Gastrocnemius medialis (tissue), 4 donors: Measurements from ENCODE around the gene SNCG. TPM values are rescaled to one million over a fixed set of nuclear protein-coding genes. Genes with fewer than 3 reads are reported as not detected.
"Not testable (repeated sequence)": the region's sequence is repeated elsewhere in the genome, so short reads cannot be mapped to it uniquely, and the experiment has no call there.

Experiments
- ATAC-seq, 2 donors: fragments of 150-250 bp; one replicate each; pipeline ENCODE4 v1.9.1; 2016
- DNase-seq, 2 donors: peaks; one replicate each; pipeline ENCODE4 v3.0.0-alpha.2; 2019
- H3K27ac ChIP-seq, 4 donors: fragments of 200-600 bp; sonication (generic); 1 replicate in 1 of 4; 2 replicates in 3 of 4; pipeline ENCODE4 v1.5.1; 2016 to 2018; ENCODE audit warnings: mild to moderate bottlenecking in 2 of 4, moderate library complexity in 1 of 4
- H3K27me3 ChIP-seq, 3 donors: fragments of 200-600 bp; sonication (generic) in 2 of 3; 1 replicate in 1 of 3; 2 replicates in 2 of 3; pipeline versions ENCODE4 v1.5.1 to v1.6.0; 2016 to 2019; ENCODE audit warnings: mild to moderate bottlenecking in 1 of 3, moderate library complexity in 1 of 3
- H3K36me3 ChIP-seq, 2 donors: fragments of 200-600 bp; sonication (generic) in 1 of 2; one replicate each; pipeline ENCODE4 v1.5.1; 2017 to 2018
- H3K4me1 ChIP-seq, 2 donors: fragments of 200-600 bp; sonication (generic) in 1 of 2; one replicate each; pipeline ENCODE4 v1.5.1; 2016 to 2017; ENCODE audit warnings: mild to moderate bottlenecking in 2 of 2
- H3K4me3 ChIP-seq, 4 donors: fragments of 200-600 bp; sonication (generic) in 3 of 4; 1 replicate in 1 of 4; 2 replicates in 3 of 4; pipeline ENCODE4 v1.5.1; 2016 to 2019; ENCODE audit warnings: mild to moderate bottlenecking in 2 of 4
- H3K9me3 ChIP-seq, 3 donors: fragments of 200-600 bp; sonication (generic) in 2 of 3; 1 replicate in 1 of 3; 2 replicates in 2 of 3; pipeline ENCODE4 v1.5.1; 2016 to 2019
- CTCF ChIP-seq, 5 experiments: fragments of 450-650 bp in 3 of 5; fragments of 200-600 bp in 2 of 5; sonication (generic) in 2 of 5; IDR thresholded peaks in 4 of 5; conservative IDR thresholded peaks in 1 of 5; 1 replicate in 4 of 5; 2 replicates in 1 of 5; pipeline ENCODE4 v1.5.1; 2016 to 2019; ENCODE audit warnings: antibody characterized with exemption in 5 of 5, mild to moderate bottlenecking in 3 of 5, moderate library complexity in 3 of 5
- POLR2A ChIP-seq, 2 donors: fragments of 450-650 bp; IDR thresholded peaks; one replicate each; pipeline ENCODE4 v1.6.1; 2017; ENCODE audit warnings: antibody characterized with exemption in 2 of 2, mild to moderate bottlenecking in 2 of 2, moderate library complexity in 2 of 2
- in situ Hi-C, 4 donors: fragments of 200-750 bp; cut with MboI; loops; one replicate each; pipeline versions ENCODE4 v1.15.0 to v1.8.0; 2017; ENCODE audit warnings: low sequenced_read_pairs in 4 of 4
- intact Hi-C: fragments of 100-400 bp; cut with DNase I; formaldehyde crosslinking; loops from one replicate; pipeline ENCODE4 v1.15.1; 2023; ENCODE audit warnings: low total_unique reads
- total RNA-seq, 4 donors: library from RNA; depleted of rRNA; stranded (reverse); fragments of >200 nt; gene quantifications; one replicate each; pipeline versions ENCODE4 v1.1.0 to v1.2.3, GENCODE V29; 2016

The SNCG gene
- total RNA-seq, 4 donors from 2014 or later: 2.0 to 9.9 (median 3.0) TPM

GRCh38 chr10:86936661-86937501 lies 21.5 kb upstream of the SNCG start:
- Histone ChIP-seq H3K4me1 (peaks cover 0 to 5% of the 10 kb centered on the region in 2 donors), H3K27me3 (no peaks in the 10 kb centered on the region), H3K27ac (no peak overlapping the region), H3K36me3 (no peaks in the 10 kb centered on the region), H3K4me3 (no peak overlapping the region), H3K9me3 (no peaks in the 10 kb centered on the region)
- DNase-seq (no peak), ATAC-seq (no peak)
- in situ Hi-C loops (loop anchor here in 1 of 4 donors (25.0 kb wide), 1 partner anchor 150 kb away; the partner anchor contains the start of genes GLUD1 and SHLD2), intact Hi-C loops (loop anchor here (5.0 kb wide), 1 partner anchor 210 kb away; no protein-coding TSS in a partner anchor)
- TF ChIP-seq CTCF (IDR thresholded peaks at IDR 0.05 in 4 of 5, conservative IDR thresholded peaks at IDR 0.05 in 1 of 5) (no peak), POLR2A (IDR thresholded peaks at IDR 0.05) (no peak)

- H3K9me3 ChIP-seq: no peaks in the 10 kb centered on the region
- no peak for DNase-seq
- intact Hi-C loops (loop anchor here (5.0 kb wide), 1 partner anchor 210 kb away; no protein-coding TSS in a partner anchor), in situ Hi-C loops (loop anchor here in 1 of 4 donors (25.0 kb wide), 1 partner anchor 150 kb away; the partner anchor contains the start of genes GLUD1 and SHLD2)
- no peaks in the 10 kb centered on the region for H3K27me3 ChIP-seq
- H3K27ac ChIP-seq: no peak overlapping the region
- ATAC-seq: no peak
- no peaks in the 10 kb centered on the region for H3K36me3 ChIP-seq
- no peak for TF ChIP-seq POLR2A (IDR thresholded peaks at IDR 0.05)
- no peak for TF ChIP-seq CTCF (IDR thresholded peaks at IDR 0.05 in 4 of 5, conservative IDR thresholded peaks at IDR 0.05 in 1 of 5)
- no peak overlapping the region for H3K4me3 ChIP-seq
- peaks cover 0 to 5% of the 10 kb centered on the region in 2 donors for H3K4me1 ChIP-seq
These were observed 20.8 kb upstream of the SNCG start for GRCh38 chr10:86937502-86938154.

GRCh38 chr10:86938260-86938659 lies 20.1 kb upstream of the SNCG start:
- ATAC-seq: no peak
- TF ChIP-seq POLR2A (IDR thresholded peaks at IDR 0.05) (no peak), CTCF (IDR thresholded peaks at IDR 0.05 in 4 of 5, conservative IDR thresholded peaks at IDR 0.05 in 1 of 5) (no peak)
- DNase-seq: no peak
- Histone ChIP-seq H3K4me3 (no peak overlapping the region), H3K27ac (no peak overlapping the region), H3K27me3 (no peaks in the 10 kb centered on the region), H3K9me3 (no peaks in the 10 kb centered on the region), H3K36me3 (no peaks in the 10 kb centered on the region), H3K4me1 (peaks cover 0 to 5% of the 10 kb centered on the region in 2 donors)
- intact Hi-C loops (loop anchor here (5.0 kb wide), 1 partner anchor 209 kb away; no protein-coding TSS in a partner anchor), in situ Hi-C loops (loop anchor here in 1 of 4 donors (25.0 kb wide), 1 partner anchor 149 kb away; the partner anchor contains the start of genes GLUD1 and SHLD2)

- H3K4me3 ChIP-seq, H3K27ac ChIP-seq, H3K36me3 ChIP-seq, H3K27me3 ChIP-seq, ATAC-seq, H3K9me3 ChIP-seq, intact Hi-C loops, DNase-seq: not testable (repeated sequence)
- in situ Hi-C loops: loop anchor here in 1 of 4 donors (25.0 kb wide), 1 partner anchor 147 kb away; the partner anchor contains the start of genes GLUD1 and SHLD2
- peaks cover 16 to 17% of the 10 kb centered on the region in 2 donors for H3K4me1 ChIP-seq
These were observed 18.3 kb upstream of the SNCG start for GRCh38 chr10:86940076-86940475.

GRCh38 chr10:86940677-86941076 lies 17.7 kb upstream of the SNCG start:
- ATAC-seq: no peak
- in situ Hi-C loops (loop anchor here in 1 of 4 donors (25.0 kb wide), 1 partner anchor 147 kb away; the partner anchor contains the start of genes GLUD1 and SHLD2), intact Hi-C loops (no loop called here)
- Histone ChIP-seq H3K9me3 (no peaks in the 10 kb centered on the region), H3K27ac (no peak overlapping the region), H3K4me1 (peaks cover 22 to 23% of the 10 kb centered on the region in 2 donors), H3K4me3 (no peak overlapping the region), H3K27me3 (no peaks in the 10 kb centered on the region), H3K36me3 (no peaks in the 10 kb centered on the region)
- no peak for DNase-seq
- no peak for TF ChIP-seq CTCF (IDR thresholded peaks at IDR 0.05 in 4 of 5, conservative IDR thresholded peaks at IDR 0.05 in 1 of 5)
- TF ChIP-seq POLR2A (IDR thresholded peaks at IDR 0.05): no peak
